PC-3 (cell line): Measurements from ENCODE around the gene AGAP1. TPM values are rescaled to one million over a fixed set of nuclear protein-coding genes. Genes with fewer than 3 reads are reported as not detected.

ENCODE experiments used
- ATAC-seq: fragments of 200-7000 bp; cut with Tn5 transposase; 2 replicates; pipeline ENCODE4 v1.9.1; 2020; ENCODE audit warnings: mild to moderate bottlenecking, moderate library complexity
- BruUV-seq: library from RNA; stranded (reverse); fragments of 400-500 nt; replicated peaks from 2 replicates; lab custom pipeline; 2021; lab: Mats Ljungman, UMichigan
- CTCF ChIA-PET: fragments of 300-600 bp; sonication (Branson Sonifier 250); formaldehyde crosslinking; loops from one replicate; lab custom pipeline; 2022; ENCODE audit warnings: antibody characterized with exemption; lab: Charles Lee
- POLR2A ChIA-PET: fragments of 300-600 bp; sonication (Branson Sonifier 250); formaldehyde crosslinking; loops from one replicate; lab custom pipeline; 2022; ENCODE audit warnings: antibody characterized with exemption; ENCODE audit not compliant: unreplicated experiment; lab: Charles Lee
- DNase-seq: peaks from one replicate; pipeline ENCODE4 v3.0.0-alpha.2; 2015
- H2AFZ ChIP-seq: fragments of 300-600 bp; sonication (generic); 2 replicates; pipeline ENCODE4 v1.6.0; 2016; ENCODE audit warnings: antibody characterized with exemption, low read length
- H3F3A ChIP-seq: fragments of 300-600 bp; sonication (generic); one replicate; pipeline ENCODE4 v1.6.0; 2017; ENCODE audit warnings: antibody characterized with exemption, low read length, control low read depth, mild to moderate bottlenecking; ENCODE audit not compliant: unreplicated experiment
- H3K27ac ChIP-seq: fragments of 300-600 bp; sonication (generic); 2 replicates; pipeline ENCODE4 v1.5.1; 2016; ENCODE audit warnings: mild to moderate bottlenecking, low read length
- H3K27me3 ChIP-seq: fragments of 300-600 bp; sonication (generic); 2 replicates; pipeline ENCODE4 v1.6.1; 2016; ENCODE audit warnings: low read length, mixed read lengths
- H3K36me3 ChIP-seq: fragments of 300-600 bp; sonication (generic); 2 replicates; pipeline ENCODE4 v1.6.1; 2016; ENCODE audit warnings: low read depth, mixed run types, low read length, mixed read lengths
- H3K4me1 ChIP-seq: fragments of 300-600 bp; sonication (generic); 2 replicates; pipeline ENCODE4 v1.5.1; 2016; ENCODE audit warnings: low read length; ENCODE audit not compliant: insufficient read depth
- H3K4me2 ChIP-seq: fragments of 300-600 bp; sonication (generic); 2 replicates; pipeline ENCODE4 v1.6.0; 2016; ENCODE audit warnings: low read length
- H3K4me3 ChIP-seq: fragments of 300-600 bp; sonication (generic); 2 replicates; pipeline ENCODE4 v1.5.1; 2016; ENCODE audit warnings: mild to moderate bottlenecking, low read length, mixed read lengths
- H3K79me2 ChIP-seq: fragments of 300-600 bp; sonication (generic); 2 replicates; pipeline ENCODE4 v1.6.1; 2017; ENCODE audit warnings: low read length, mixed read lengths
- H3K9ac ChIP-seq: fragments of 300-600 bp; sonication (generic); 2 replicates; pipeline ENCODE4 v1.6.0; 2016; ENCODE audit warnings: mild to moderate bottlenecking, low read length
- H3K9me2 ChIP-seq: fragments of 300-600 bp; sonication (generic); replicated peaks from 2 replicates; pipeline ENCODE4 v1.6.1; 2016; ENCODE audit warnings: mixed run types, low read length, mixed read lengths
- H3K9me3 ChIP-seq: fragments of 300-600 bp; sonication (generic); 2 replicates; pipeline ENCODE4 v1.6.1; 2016; ENCODE audit warnings: low read length, mixed read lengths
- H4K20me1 ChIP-seq: fragments of 300-600 bp; sonication (generic); 2 replicates; pipeline ENCODE4 v1.6.1; 2016; ENCODE audit warnings: low read length, mixed read lengths
- CTCF ChIP-seq: fragments of 300-600 bp; sonication (generic); conservative IDR thresholded peaks from 2 replicates; pipeline ENCODE4 v1.5.1; 2017; ENCODE audit warnings: antibody characterized with exemption, low read depth, mild to moderate bottlenecking, low read length
- EZH2 ChIP-seq: fragments of 300-600 bp; sonication (generic); IDR thresholded peaks from one replicate; pipeline ENCODE4 v1.6.1; 2017; ENCODE audit warnings: antibody characterized with exemption, mild to moderate bottlenecking, low read length; ENCODE audit not compliant: unreplicated experiment
- EZH2phosphoT487 ChIP-seq: fragments of 300-600 bp; sonication (generic); IDR thresholded peaks from 2 replicates; pipeline ENCODE4 v1.6.1; 2018; ENCODE audit warnings: mild to moderate bottlenecking, antibody characterized with exemption, low read length, borderline replicate concordance
- intact Hi-C: fragments of 100-400 bp; cut with micrococcal nuclease; formaldehyde crosslinking; loops from 2 replicates; pipeline ENCODE4 v1.9.0; 2023
- total RNA-seq: library from RNA; depleted of rRNA; stranded (reverse); fragments of >200 nt; gene quantifications from 2 replicates; pipeline ENCODE4 v1.2.3, GENCODE V29; 2014

Gene AGAP1
- total RNA-seq, 1 experiment from 2014 or later: 31.0 TPM

GRCh38 chr2:235921508-235922191 is 427.8 kb downstream of the AGAP1 start:
- H3K4me2 ChIP-seq: no peak overlapping the region
- no peak overlapping the region for H3K9ac ChIP-seq
- no peaks in the 10 kb centered on the region for H3K27me3 ChIP-seq
- ATAC-seq: no peak
- H3K27ac ChIP-seq: no peak overlapping the region
- no peaks in the 10 kb centered on the region for H3K4me1 ChIP-seq
- intact Hi-C loops: no loop called here
- H3K79me2 ChIP-seq: no peaks in the 10 kb centered on the region
- no peak overlapping the region for H3K4me3 ChIP-seq
- H3K9me2 ChIP-seq: no peaks in the 10 kb centered on the region
- DNase-seq: no peak
- no peaks in the 10 kb centered on the region for H3K36me3 ChIP-seq
- H3F3A ChIP-seq: no peaks in the 10 kb centered on the region
- H2AFZ ChIP-seq: no peak overlapping the region
- no peaks in the 10 kb centered on the region for H3K9me3 ChIP-seq
- TF ChIP-seq CTCF (no peak), EZH2 (no peak), EZH2phosphoT487 (no peak)
- BruUV-seq: no TSS peak
- no peaks in the 10 kb centered on the region for H4K20me1 ChIP-seq
- ChIA-PET POLR2A (no interaction called here), CTCF (no interaction called here)

- CTCF ChIA-PET: no interaction called here
- ATAC-seq: no peak
- POLR2A ChIA-PET: no interaction called here
Observed at GRCh38 chr2:235922839-235923238, 429.0 kb downstream of the AGAP1 start.

More at GRCh38 chr2:235922839-235923238, 429.0 kb downstream of the AGAP1 start:
- no peaks in the 10 kb centered on the region for H4K20me1 ChIP-seq
- no peak overlapping the region for H3K4me3 ChIP-seq
- H3F3A ChIP-seq: no peaks in the 10 kb centered on the region
- no peak overlapping the region for H3K9ac ChIP-seq
- H3K27me3 ChIP-seq: no peaks in the 10 kb centered on the region
- H3K36me3 ChIP-seq: no peaks in the 10 kb centered on the region
- H3K4me1 ChIP-seq: no peaks in the 10 kb centered on the region
- no peaks in the 10 kb centered on the region for H3K9me2 ChIP-seq
- no peak overlapping the region for H2AFZ ChIP-seq
- intact Hi-C loops: no loop called here
- TF ChIP-seq EZH2phosphoT487: no peak
- no peak for TF ChIP-seq EZH2
- TF ChIP-seq CTCF: no peak
- no peaks in the 10 kb centered on the region for H3K9me3 ChIP-seq
- no TSS peak for BruUV-seq
- no peak for DNase-seq
- no peak overlapping the region for H3K4me2 ChIP-seq
- H3K27ac ChIP-seq: no peak overlapping the region
- no peaks in the 10 kb centered on the region for H3K79me2 ChIP-seq
